HG03097 (cell line): ENCODE results near the gene CACNA1D.

Experiments
- ATAC-seq: cut with Tn5 transposase; IDR thresholded peaks from one replicate; pipeline ENCODE4 v1.9.1; 2021; ENCODE audit not compliant: unreplicated experiment, low FRiP score

CACNA1D gene

GRCh38 chr3:53677413-53677812, 183.0 kb downstream of the CACNA1D start:
- no peak for ATAC-seq

- no peak for ATAC-seq
These were observed 185.6 kb downstream of the CACNA1D start for GRCh38 chr3:53680028-53680427.

GRCh38 chr3:53682807-53683206, 188.4 kb downstream of the CACNA1D start:
- no peak for ATAC-seq

- no peak for ATAC-seq
These were observed 193.7 kb downstream of the CACNA1D start for GRCh38 chr3:53688066-53688465.

- no peak for ATAC-seq
These were observed 194.6 kb downstream of the CACNA1D start for GRCh38 chr3:53688989-53689388.

GRCh38 chr3:53689681-53690080, 195.3 kb downstream of the CACNA1D start:
- ATAC-seq = no peak

GRCh38 chr3:53690521-53690920, 196.1 kb downstream of the CACNA1D start:
- ATAC-seq = no peak

- no peak for ATAC-seq
These were observed 196.9 kb downstream of the CACNA1D start for GRCh38 chr3:53691349-53691748.

GRCh38 chr3:53691885-53692284, 197.5 kb downstream of the CACNA1D start:
- no peak for ATAC-seq

- ATAC-seq = no peak
These were observed 199.0 kb downstream of the CACNA1D start for GRCh38 chr3:53693451-53693850.

- ATAC-seq = no peak
These were observed 199.6 kb downstream of the CACNA1D start for GRCh38 chr3:53694046-53694445.

GRCh38 chr3:53694666-53695323, 200.4 kb downstream of the CACNA1D start:
- ATAC-seq = no peak

GRCh38 chr3:53695324-53695690, 200.9 kb downstream of the CACNA1D start:
- ATAC-seq = no peak

- no peak for ATAC-seq
These were observed 202.2 kb downstream of the CACNA1D start for GRCh38 chr3:53696401-53697172.

GRCh38 chr3:53700441-53700840, 206.0 kb downstream of the CACNA1D start:
- ATAC-seq = no peak

GRCh38 chr3:53702776-53703530, 208.5 kb downstream of the CACNA1D start:
- ATAC-seq = no peak

GRCh38 chr3:53703630-53704362, 209.4 kb downstream of the CACNA1D start:
- no peak for ATAC-seq

- ATAC-seq = no peak
These were observed 209.9 kb downstream of the CACNA1D start for GRCh38 chr3:53704363-53704725.

- ATAC-seq = no peak
These were observed 210.8 kb downstream of the CACNA1D start for GRCh38 chr3:53705024-53705745.

- no peak for ATAC-seq
These were observed 211.4 kb downstream of the CACNA1D start for GRCh38 chr3:53705774-53706173.
